ENCODE data around the gene SENP5. TPM values are rescaled to one million over a fixed set of nuclear protein-coding genes. Genes with fewer than 3 reads are reported as not detected.

Gene SENP5
- total RNA-seq, 4 donors from 2014 or later, result 21.4 to 42.7 (median 31.7) TPM

DNA sequence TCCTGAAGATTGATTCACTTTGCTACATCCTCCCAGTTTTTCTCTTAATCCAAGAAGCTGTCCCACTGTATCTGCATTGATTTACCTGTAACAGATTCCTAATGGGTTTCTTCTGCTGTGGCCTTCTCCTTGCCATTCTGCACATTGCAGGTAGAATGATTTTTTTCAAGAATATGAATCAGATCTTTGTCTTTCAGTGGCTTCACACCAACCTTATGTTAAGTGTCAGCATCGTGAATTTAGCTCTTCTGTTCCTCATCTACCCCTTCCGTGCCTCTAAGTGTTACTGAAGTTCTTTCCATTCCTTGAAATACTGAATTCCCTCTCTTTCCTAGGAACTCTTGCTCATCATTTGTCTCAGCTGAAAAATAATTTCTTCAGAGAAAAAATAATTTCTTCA, 7.5 kb downstream of the SENP5 start:
- Histone ChIP-seq H3K4me3 (no peak overlapping the region), H3K27me3 (no peaks in the 10 kb centered on the region), H3K9me3 (no peaks in the 10 kb centered on the region), H3K36me3 (no peaks in the 10 kb centered on the region), H3K4me1 (peaks cover 14 to 26% of the 10 kb centered on the region in 2 donors), H3K27ac (no peak overlapping the region)
- no peak for ATAC-seq
- no peak for DNase-seq
- intact Hi-C loops (cut with DNase I; ENCODE audit: low total_unique reads), result no loop called here
- in situ Hi-C loops (cut with MboI; ENCODE audit: low sequenced_read_pairs in 4 of 4), result no loop called here
- TF ChIP-seq, protein P1, sequence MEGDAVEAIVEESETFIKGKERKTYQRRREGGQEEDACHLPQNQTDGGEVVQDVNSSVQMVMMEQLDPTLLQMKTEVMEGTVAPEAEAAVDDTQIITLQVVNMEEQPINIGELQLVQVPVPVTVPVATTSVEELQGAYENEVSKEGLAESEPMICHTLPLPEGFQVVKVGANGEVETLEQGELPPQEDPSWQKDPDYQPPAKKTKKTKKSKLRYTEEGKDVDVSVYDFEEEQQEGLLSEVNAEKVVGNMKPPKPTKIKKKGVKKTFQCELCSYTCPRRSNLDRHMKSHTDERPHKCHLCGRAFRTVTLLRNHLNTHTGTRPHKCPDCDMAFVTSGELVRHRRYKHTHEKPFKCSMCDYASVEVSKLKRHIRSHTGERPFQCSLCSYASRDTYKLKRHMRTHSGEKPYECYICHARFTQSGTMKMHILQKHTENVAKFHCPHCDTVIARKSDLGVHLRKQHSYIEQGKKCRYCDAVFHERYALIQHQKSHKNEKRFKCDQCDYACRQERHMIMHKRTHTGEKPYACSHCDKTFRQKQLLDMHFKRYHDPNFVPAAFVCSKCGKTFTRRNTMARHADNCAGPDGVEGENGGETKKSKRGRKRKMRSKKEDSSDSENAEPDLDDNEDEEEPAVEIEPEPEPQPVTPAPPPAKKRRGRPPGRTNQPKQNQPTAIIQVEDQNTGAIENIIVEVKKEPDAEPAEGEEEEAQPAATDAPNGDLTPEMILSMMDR (IDR thresholded peaks at IDR 0.05 in 4 of 5, conservative IDR thresholded peaks at IDR 0.05 in 1 of 5), result no peak
- TF ChIP-seq POLR2A (IDR thresholded peaks at IDR 0.05), result no peak

DNA sequence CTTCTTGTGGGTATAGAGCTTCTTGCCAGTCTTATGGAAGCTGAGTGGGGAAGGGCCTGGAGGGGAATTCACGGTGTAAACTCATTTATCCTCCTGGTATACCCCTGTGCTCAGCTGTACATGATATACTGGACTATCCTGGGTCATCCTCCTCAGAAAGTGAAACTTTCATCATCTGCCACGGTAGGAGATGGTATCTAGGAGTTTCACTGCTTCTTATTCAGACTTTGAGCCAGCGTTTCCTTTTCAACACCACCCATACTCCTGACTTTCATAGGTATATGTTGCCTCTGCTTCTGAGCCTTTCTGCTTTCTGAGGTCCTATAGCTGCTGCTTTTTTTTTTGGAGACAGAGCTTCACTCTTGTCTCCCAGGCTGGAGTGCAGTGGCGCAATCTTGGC, 15.6 kb downstream of the SENP5 start:
- no peak overlapping the region for H3K27ac ChIP-seq
- DNase-seq, result no peak
- H3K9me3 ChIP-seq, result no peaks in the 10 kb centered on the region
- no peaks in the 10 kb centered on the region for H3K36me3 ChIP-seq
- peaks cover 0 to 5% of the 10 kb centered on the region in 2 donors for H3K4me1 ChIP-seq
- TF ChIP-seq, protein P1 (IDR thresholded peaks at IDR 0.05 in 4 of 5, conservative IDR thresholded peaks at IDR 0.05 in 1 of 5), result no peak
- no peak for TF ChIP-seq POLR2A (IDR thresholded peaks at IDR 0.05)
- intact Hi-C loops (cut with DNase I; ENCODE audit: low total_unique reads), result no loop called here
- in situ Hi-C loops (cut with MboI; ENCODE audit: low sequenced_read_pairs in 4 of 4), result no loop called here
- no peak overlapping the region for H3K4me3 ChIP-seq
- ATAC-seq, result no peak
- H3K27me3 ChIP-seq, result no peaks in the 10 kb centered on the region

DNA sequence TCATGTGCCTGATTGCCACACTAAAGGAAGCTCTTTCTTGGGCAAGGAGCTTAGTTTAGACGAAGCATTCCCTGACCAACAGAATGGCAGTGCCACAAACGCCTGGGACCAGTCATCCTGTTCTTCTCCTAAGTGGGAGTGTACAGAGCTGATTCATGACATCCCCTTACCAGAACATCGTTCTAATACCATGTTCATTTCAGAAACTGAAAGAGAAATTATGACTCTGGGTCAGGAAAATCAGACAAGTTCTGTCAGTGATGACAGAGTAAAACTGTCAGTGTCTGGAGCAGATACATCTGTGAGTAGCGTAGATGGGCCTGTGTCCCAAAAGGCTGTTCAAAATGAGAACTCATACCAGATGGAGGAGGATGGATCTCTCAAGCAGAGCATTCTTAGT, 18.4 kb downstream of the SENP5 start:
- Histone ChIP-seq H3K27ac (no peak overlapping the region), H3K36me3 (no peaks in the 10 kb centered on the region), H3K27me3 (no peaks in the 10 kb centered on the region), H3K9me3 (no peaks in the 10 kb centered on the region), H3K4me3 (no peak overlapping the region), H3K4me1 (peaks cover 22 to 24% of the 10 kb centered on the region in 2 donors)
- in situ Hi-C loops (cut with MboI; ENCODE audit: low sequenced_read_pairs in 4 of 4) (no loop called here), intact Hi-C loops (cut with DNase I; ENCODE audit: low total_unique reads) (no loop called here)
- ATAC-seq, result no peak
- no peak for TF ChIP-seq POLR2A (IDR thresholded peaks at IDR 0.05)
- TF ChIP-seq, protein P1 (IDR thresholded peaks at IDR 0.05 in 4 of 5, conservative IDR thresholded peaks at IDR 0.05 in 1 of 5), result no peak
- DNase-seq, result no peak

DNA sequence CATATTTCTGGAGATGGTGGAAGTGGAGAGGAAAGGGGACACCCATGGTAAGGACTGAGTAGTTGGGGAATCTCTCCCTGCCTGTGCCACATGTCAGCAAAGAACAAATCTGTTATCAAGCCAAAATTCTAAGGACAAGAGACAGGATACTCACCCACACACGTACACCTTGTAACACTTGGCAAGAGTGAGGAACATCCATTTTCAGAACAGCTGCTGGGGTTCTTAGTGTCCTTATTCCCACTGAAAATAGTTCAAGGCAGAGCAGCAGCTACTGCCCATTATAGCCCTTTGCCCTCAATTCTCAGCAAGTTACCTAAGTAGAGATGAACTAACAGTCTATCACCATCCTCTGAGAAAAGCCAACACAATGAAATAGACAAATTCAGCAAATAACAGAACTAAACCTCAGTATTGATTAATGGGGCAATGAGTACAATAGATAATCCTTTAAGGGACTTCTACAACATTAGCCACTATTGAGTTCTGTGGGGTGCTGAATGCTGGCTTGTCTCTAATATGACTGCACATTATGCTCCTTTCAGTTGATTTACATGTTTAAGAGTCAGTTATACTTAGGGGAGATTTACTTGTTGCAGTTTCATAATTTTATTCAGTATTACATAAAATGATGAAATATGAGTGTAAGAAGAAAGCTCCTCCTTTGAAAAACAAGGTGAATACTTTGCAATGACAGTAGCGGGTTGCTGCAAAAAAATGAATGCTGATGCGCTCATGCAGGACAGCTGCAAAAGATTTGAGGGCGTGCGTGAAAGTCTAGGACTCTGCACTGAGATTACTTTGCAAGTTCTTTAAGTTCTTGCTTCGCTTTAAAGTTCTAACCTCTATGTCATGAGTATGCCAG, 22.4 kb downstream of the SENP5 start:
- Histone ChIP-seq H3K27ac (peak overlapping the region in 3 of 4 donors; percentile 64 to 78 (median 77)), H3K36me3 (peaks cover 0 to 4% of the 10 kb centered on the region in 2 donors), H3K9me3 (no peaks in the 10 kb centered on the region), H3K4me3 (peak overlapping the region in 1 of 4 donors; percentile 8), H3K4me1 (peaks cover 22 to 29% of the 10 kb centered on the region in 2 donors), H3K27me3 (no peaks in the 10 kb centered on the region)
- intact Hi-C loops (cut with DNase I; ENCODE audit: low total_unique reads), result no loop called here
- in situ Hi-C loops (cut with MboI; ENCODE audit: low sequenced_read_pairs in 4 of 4), result no loop called here
- DNase-seq (peak; percentile 20 to 42), ATAC-seq (peak; percentile 92 to 97)
- TF ChIP-seq, protein P1 (IDR thresholded peaks at IDR 0.05 in 4 of 5, conservative IDR thresholded peaks at IDR 0.05 in 1 of 5), result no peak
- no peak for TF ChIP-seq POLR2A (IDR thresholded peaks at IDR 0.05)
